GM12874 (cell line): ENCODE results near the gene TSEN54.

Experiments
- TF ChIP-seq, protein P1 (sequence below): IDR thresholded peaks from 2 replicates; pipeline ENCODE4 v1.5.1; 2011; ENCODE audit warnings: low read depth, mild to moderate bottlenecking, control low read depth, low read length, moderate library complexity; ENCODE audit not compliant: insufficient read depth

The TSEN54 gene

DNA sequence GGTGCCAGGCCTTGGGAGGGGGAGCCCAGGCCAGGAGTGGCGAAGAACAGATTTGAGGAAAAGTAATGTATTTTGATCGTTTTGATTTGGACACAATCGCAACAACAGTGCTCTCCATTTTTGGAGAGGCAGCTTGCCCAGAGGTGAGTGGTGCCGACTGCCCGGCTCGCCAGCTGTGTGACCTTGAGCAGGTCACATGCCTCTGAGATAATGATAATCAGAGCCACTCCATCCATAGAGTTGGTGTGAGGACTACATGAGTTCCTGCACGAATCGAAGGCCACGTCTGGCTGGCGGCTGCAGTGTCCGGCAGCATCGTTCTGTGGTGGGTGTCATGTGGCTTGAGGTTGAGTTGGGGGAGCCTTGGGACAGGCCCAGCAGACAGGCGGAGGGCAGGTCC, 29.9 kb downstream of the TSEN54 start:
- TF ChIP-seq, protein P1, sequence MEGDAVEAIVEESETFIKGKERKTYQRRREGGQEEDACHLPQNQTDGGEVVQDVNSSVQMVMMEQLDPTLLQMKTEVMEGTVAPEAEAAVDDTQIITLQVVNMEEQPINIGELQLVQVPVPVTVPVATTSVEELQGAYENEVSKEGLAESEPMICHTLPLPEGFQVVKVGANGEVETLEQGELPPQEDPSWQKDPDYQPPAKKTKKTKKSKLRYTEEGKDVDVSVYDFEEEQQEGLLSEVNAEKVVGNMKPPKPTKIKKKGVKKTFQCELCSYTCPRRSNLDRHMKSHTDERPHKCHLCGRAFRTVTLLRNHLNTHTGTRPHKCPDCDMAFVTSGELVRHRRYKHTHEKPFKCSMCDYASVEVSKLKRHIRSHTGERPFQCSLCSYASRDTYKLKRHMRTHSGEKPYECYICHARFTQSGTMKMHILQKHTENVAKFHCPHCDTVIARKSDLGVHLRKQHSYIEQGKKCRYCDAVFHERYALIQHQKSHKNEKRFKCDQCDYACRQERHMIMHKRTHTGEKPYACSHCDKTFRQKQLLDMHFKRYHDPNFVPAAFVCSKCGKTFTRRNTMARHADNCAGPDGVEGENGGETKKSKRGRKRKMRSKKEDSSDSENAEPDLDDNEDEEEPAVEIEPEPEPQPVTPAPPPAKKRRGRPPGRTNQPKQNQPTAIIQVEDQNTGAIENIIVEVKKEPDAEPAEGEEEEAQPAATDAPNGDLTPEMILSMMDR: no peak

GRCh38 chr17:75547091-75547490, 30.8 kb downstream of the TSEN54 start:
- TF ChIP-seq, protein P1: no peak

GRCh38 chr17:75548813-75549212, 32.5 kb downstream of the TSEN54 start:
- TF ChIP-seq, protein P1: no peak

DNA sequence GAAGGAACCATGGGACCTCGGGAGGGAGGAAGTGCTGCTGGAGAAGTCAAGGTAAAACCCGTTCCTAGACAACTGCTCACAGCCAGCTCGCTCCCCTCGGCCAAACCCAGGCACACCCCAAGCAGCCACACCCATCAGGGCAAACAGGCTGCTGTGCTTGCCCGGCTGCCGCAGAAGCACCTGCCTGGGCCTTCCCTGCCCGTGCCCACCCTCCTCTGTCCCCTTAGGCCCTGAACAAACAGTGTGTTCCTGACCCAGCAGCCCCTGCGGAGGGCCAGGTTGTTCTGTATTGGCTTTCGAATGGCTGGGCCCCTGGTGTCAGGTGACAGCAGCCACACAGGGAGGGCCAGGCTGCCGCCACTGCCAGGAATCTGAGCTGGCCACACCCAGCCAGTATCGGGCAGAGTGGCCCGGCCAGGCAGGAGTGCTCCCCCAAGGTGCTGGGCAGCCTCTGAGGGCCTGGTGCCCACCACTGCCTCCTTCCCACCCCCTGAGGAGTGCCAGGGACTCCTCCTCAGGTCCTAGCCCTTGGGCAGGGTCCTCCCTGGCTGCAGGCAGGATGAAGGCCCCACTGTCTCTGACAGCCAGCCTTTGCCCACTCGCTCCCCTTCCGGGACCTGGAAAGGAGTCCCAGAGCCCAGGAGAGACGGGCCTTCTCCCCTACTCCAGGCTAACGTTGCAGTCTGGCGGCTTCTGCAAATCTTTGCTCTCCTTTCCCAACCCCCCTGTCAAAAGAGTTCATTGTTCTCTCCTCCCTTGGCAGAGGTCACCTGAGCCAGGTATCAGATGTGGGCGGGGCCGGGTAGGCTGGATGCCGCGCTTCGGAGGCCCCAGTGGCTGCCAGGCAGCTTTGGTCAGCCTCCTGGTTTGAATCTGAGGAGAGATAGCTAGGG, 33.2 kb downstream of the TSEN54 start:
- TF ChIP-seq, protein P1: no peak

GRCh38 chr17:75550139-75550465, 33.8 kb downstream of the TSEN54 start:
- TF ChIP-seq, protein P1: no peak

DNA sequence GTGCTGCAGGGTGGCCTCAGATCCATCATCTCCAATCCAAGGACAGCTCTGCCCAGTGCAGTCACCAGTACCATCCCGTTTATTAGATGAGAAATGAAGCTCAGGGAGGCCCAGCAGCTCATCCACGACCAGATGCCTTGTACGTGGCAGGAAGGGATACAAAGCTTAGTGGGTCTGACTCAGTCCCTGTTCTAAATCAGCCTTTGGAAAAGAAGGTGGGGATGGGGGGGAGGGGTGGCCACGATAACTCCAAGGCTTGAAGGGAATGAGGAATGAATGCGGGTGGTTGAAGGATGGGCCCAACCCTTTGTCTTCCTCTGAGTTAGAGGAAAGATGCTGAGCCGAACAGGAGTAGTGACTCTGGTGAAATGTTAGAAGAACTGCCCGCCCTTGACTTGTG, 34.9 kb downstream of the TSEN54 start:
- TF ChIP-seq, protein P1: no peak

DNA sequence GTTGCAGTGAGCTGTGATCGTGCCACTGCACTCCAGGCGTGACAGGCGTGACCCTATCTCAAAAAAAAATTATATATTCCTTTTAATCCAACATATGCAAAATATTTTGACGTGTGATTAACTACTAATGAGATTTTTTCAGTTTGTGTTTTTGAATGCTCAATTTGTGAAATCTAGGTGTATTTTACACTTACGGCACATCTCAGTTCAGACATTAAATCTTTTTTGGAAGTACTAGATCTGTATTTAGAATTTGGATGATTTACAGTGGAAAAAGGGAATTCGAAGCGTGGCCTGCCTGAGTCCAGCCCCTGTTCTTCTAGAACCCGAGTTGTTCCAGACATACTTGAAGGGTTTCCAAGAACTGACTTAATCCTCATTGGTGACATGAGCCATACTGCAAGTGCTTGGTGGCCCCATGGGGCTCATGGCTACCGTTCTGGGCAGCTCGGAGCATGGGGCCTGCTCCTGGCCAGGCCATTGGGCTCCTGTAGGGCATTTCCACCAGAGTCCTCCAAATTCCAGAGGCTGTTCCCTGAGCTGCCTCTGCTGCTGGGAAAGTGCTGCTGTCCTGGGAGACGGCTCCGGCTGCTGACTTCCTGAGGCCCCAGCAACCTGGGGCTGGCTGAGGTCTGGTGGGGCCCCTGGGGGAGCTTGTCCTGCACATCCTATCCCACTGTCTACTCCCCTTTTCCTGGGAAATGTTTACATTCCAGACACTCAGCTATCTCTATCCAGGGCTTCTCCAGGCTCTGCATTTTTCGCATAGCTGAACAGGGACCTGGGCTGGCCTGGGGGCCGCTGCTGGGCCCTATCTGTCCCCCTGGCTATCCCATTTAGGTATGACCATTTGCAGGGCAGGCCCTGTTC, 36.3 kb downstream of the TSEN54 start:
- TF ChIP-seq, protein P1: no peak
